ENCODE data around the gene TOX4.

The TOX4 gene

GRCh38 chr14:21503376-21503775, 26.4 kb downstream of the TOX4 start:
- DNase-seq (ENCODE audit: low spot score), result no peak

- DNase-seq (ENCODE audit: low spot score), result no peak
Observed at GRCh38 chr14:21505012-21505553, 28.1 kb downstream of the TOX4 start.

DNA sequence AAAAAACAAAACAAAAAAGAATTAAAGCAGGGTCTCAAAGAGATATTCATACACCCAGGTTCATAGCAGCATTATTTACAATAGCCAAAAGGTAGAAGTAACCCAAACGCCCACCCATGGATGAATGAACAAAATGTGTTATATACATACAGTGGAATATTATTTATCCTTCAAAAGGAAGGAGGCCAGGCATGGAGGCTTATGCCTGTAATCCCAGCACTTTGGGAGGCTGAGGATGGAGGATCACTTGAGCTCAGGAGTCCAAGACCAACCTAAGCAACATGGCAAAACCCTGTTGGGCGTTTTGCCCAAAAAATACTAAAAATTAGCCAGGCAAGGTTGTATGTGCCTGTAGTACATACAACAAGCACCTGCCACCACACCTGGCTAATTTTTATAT, 29.6 kb downstream of the TOX4 start:
- no peak for DNase-seq (ENCODE audit: low spot score)

- DNase-seq (ENCODE audit: low spot score), result no peak
Observed at GRCh38 chr14:21509432-21510143, 32.6 kb downstream of the TOX4 start.

DNA sequence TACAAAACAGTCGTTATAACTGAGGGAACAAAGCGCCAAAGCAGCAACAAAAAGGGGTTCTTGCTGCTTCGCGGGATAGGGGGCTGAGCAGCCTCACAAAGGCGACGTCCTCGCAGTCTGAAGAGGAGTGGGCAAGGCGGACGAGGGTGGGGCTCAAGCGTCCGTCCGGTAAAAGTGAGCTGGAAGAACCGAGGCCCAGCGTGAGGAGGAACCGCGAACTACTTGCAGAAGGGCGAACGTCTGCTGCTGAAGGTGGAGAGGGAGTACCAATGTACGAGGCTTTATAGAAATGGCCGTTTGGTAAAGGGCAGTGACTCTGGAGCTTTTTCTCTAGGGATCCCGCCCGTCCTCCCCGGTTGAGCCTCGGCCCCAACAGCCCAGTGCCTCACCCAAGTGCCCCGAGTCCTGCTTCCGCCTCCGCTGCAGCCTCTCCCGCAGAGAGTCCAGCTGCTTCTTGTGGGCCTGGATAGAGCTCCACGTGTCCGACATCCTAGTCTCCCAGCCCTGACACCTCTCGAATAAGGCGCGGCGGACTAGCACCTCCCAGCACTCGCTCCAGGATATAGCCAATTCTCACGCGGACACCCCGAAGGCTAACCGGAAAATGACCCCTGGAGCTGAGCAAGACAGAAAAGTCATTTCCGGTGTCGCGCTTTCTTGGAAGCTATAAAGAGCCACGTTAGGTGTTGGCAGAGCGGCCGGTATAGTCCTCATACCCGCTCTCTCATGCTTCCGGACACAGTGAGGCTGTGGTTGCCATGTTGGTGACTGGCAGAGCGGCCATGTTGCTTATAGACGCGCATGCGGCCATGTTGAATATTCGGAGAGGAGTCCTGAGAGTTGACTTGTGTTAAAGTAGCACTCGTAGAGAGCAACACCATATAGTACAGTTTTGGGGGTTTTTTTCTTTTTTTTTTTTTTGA, 34.0 kb downstream of the TOX4 start, which contains the start of gene METTL3:
TSS of gene METTL3 (minus strand) at position 606 of the 923 bp plus-strand sequence. CDS start at position 489, 117 bp downstream.
- DNase-seq (ENCODE audit: low spot score), result peak; percentile 100

DNA sequence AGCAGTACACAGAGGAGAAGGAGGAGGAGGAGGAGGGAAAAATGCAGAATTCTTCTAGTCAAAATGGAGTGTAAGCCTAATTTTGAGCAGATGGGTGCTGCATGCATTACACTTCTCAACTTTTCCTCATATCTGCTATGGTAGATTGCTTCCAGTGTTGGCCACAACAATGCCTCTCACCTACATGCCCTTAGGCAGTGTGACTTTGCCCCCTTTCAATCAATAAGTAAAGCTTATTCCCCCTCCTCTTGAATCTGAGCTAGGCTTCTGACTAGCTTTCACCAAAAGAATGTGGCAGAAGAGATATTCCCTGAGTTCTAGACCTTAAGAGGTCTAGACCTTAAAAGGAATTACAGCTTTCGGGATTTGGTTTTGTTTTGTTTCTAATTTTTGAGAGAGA, 37.3 kb downstream of the TOX4 start:
- DNase-seq (ENCODE audit: low spot score), result no peak

GRCh38 chr14:21518725-21519124, 41.7 kb downstream of the TOX4 start:
- no peak for DNase-seq (ENCODE audit: low spot score)

GRCh38 chr14:21520767-21521166, 43.8 kb downstream of the TOX4 start:
- no peak for DNase-seq (ENCODE audit: low spot score)

- DNase-seq (ENCODE audit: low spot score), result no peak
Observed at GRCh38 chr14:21521501-21521900, 44.5 kb downstream of the TOX4 start.

- no peak for DNase-seq (ENCODE audit: low spot score)
Observed at GRCh38 chr14:21523203-21523602, 46.2 kb downstream of the TOX4 start.

- no peak for DNase-seq (ENCODE audit: low spot score)
Observed at GRCh38 chr14:21524575-21525490, 47.8 kb downstream of the TOX4 start.

GRCh38 chr14:21525571-21525961, 48.6 kb downstream of the TOX4 start:
- peak; percentile 69 for DNase-seq (ENCODE audit: low spot score)

DNA sequence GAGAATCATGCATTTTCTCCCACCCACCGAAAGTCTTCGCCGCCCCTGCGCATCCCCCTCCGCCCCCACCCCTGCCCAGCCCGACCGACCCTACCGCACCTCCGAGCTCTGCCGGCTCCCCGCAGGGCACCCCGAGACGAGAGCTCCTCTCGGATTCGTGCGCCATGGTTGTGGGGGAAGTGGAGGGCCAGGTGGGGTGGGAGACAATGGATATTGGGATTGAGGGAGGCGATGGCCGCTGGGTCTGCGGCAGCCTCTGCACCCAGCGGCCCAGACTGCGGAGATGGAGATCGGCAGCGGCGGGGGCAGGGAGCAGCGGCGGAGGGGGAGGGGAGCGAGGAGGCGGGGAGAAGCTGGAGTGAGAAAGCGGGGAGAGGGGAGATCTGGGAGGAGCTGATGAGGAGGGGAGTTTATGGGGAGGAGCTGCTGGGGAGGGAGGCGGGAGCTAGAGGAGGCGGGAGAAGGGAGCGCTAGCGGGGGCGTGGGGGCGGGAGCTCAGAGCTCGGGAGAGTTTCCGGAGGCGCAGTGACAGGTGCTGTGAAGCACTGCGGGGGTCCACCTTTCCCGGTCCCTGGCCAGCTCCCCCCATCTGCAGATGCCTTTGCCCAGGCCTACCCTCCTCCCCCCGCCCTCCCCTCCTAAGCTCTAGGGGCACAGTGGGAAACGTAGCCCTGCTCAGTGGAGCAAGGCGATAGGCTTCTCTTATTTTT, 49.1 kb downstream of the TOX4 start, which contains the start of gene SALL2:
TSS of gene SALL2 (minus strand) at position 385 of the 710 bp plus-strand sequence. CDS start at position 166, 219 bp downstream.
- DNase-seq (ENCODE audit: low spot score), result peak; percentile 95

DNA sequence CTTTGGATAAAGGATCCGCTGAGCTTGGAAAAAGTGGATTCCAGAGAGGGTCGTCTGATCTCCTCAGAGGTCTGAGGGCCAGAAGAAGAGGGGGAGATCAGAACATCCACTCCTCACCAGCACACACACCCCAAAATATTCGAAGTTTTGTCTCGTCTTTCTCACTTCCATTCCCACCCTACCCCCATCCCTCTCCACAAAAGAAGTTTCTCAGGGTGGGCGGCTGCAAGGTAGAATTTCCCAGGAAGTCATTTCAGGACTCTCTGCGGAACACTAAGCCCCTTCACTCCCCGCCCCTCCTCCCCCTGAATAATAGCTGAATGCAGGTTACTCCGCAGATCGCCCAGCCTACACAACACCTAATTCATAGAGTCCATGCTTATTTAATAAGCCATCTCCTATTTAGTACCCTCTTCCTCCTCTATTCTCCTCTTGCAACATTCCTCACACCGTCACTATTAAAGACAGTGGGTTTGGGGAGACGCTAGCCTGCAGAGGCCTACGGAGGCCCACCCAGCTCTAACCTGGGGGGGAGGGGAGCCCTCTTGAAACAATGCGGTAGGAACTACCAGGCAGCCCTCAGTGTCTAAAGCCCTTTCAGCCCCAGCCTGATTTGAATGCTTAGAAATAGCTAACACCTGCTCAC, 49.8 kb downstream of the TOX4 start:
- peak; percentile 58 for DNase-seq (ENCODE audit: low spot score)

- no peak for DNase-seq (ENCODE audit: low spot score)
Observed at GRCh38 chr14:21527318-21527679, 50.3 kb downstream of the TOX4 start.

- no peak for DNase-seq (ENCODE audit: low spot score)
Observed at GRCh38 chr14:21528381-21529348, 51.7 kb downstream of the TOX4 start.

- DNase-seq (ENCODE audit: low spot score), result no peak
Observed at GRCh38 chr14:21529515-21529914, 52.5 kb downstream of the TOX4 start.

DNA sequence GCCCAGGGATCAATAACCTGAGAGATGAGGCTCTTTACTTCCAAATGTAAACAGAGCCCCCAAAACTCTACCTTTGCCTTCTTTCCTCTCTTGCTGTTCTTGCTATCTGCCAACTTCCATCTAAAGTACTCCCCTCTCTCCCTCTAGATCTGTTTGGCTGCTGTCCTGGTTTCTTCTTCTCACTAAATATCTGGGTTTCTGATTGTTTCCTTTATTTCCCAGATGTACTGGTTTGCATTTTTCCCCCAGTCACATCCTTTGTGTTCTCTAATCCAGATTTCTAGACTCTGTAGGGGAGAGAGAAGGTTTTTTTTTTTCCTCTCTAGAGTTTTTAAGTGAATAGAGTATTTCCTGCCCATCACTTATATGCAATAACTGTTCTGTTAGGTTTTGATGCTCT, 56.3 kb downstream of the TOX4 start:
- DNase-seq (ENCODE audit: low spot score), result no peak

DNA sequence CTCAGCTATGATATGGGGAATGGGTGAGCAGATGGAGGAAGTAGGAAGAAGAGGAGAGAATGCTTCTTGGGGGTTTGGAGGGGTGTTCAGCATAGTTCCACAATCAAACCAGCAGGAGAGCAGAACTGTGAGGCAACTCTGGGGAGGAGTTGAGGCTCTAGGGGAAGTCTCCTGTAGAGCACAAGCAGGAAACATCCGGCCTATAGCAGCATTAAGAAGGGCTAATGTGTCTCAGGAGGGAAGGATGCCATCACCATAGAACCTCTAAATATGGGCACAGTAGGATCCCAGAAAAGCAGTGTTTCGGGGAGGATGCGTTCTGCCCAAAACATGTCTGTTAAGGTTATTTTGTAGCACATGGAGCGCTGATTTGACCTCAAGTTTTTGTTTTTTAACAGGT, 57.6 kb downstream of the TOX4 start:
- DNase-seq (ENCODE audit: low spot score), result no peak

All from cerebellar cortex (tissue), 1 donor.